GM21515 (cell line): Measurements from ENCODE around the gene TBX10.
A peak's percentile ranks its signal among the peaks of the same experiment; 100 is the strongest.
"Not testable (repeated sequence)": the region's sequence is repeated elsewhere in the genome, so short reads cannot be mapped to it uniquely, and the experiment has no call there.

Source experiments
- ATAC-seq: cut with Tn5 transposase; IDR thresholded peaks from one replicate; pipeline ENCODE4 v1.9.1; 2021; ENCODE audit not compliant: unreplicated experiment

The TBX10 gene

DNA sequence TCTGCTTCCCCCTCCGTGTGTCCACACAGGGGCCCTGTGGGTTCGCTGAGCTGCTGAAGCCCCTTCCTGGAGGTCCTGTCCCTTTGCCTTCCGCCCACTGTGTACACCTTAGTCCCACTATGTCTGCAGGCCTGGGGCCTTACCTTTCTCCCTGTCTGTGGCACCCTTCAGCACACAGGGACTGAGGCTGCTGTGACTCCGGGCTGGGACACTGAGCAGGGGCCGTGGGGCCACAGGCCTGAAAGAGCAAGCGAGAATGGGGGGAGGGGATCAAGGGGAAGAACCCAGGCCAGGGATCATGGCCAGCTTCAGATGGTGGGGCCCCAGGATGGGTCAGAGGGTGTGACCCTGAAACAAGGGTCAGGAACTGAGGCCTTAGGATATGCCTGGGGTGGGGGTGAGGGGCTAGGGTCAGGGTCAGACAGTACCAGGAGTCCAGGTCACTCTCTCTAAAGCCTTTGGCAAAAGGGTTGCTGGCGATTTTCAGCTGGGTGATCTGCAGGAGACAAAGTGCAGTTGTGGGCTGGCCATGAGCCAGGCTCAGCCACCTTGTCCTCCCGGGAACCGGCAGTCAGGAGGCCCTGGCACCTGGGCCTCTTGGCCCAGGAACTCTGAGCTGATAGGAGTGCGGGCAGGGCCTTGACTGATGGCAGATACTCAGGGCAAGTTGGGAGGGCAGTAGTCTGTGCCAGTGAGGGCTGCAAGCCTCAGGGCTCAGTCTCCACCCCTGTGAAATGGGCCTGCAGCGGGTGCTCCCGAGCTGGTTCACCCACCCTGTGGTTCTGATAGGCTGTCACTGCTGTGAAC lies 7.2 kb downstream of the TBX10 start:
- no peak for ATAC-seq

DNA sequence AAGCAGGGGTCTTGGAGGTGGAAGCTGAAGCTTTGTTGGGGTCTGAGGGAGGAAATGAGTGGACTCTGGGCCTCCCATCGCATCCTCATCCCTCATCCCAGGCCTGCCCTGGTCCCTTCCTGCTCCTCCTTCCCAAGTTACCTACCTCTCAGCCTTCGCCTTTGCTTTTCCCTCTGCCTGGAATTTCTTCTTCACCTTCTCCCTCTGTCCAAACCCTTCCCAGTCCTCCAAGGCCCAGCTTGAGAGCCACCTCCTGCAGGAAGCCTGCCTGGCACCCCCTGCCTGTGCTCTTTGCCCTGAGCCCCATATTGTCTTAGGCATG lies 7.7 kb downstream of the TBX10 start:
- no peak for ATAC-seq

DNA sequence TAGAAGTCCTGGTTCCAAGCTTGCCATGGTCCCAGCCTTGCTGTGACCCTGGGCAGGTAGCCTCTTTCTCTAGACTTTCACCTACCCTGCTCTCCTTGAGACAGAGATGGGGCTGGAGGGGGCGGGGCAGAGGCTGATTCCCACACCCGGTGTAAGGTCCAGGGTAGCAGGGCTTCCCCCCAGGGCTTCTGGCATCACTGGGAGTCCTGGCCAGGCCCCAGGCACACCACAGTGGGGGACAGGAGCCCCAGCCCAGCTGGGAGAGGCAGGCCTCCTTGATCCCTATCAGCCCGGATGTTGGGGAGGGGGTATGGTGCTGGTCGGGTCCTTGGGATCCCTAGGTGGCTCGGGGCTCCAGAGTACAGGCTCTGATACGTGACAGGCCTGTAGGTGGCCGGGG lies 8.2 kb downstream of the TBX10 start:
- no peak for ATAC-seq

DNA sequence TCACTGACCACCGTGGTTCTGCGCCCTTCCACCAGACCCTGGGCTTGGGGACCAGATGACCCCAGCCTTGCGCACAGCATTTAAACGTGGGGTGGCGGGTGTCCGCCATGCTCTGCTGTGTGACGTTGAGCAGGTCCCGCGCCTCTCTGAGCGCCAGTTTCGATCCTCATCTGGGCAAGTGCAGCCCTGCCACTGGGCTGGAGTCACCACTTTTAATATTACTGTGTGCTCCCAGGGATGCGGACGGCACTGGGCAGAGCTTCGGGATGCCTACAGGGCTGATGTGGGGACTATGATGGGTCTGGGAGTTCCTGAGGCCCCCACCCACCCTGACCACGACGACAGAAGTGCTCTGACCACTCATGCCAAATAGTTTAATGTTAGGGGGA lies 8.6 kb downstream of the TBX10 start:
- ATAC-seq = no peak

DNA sequence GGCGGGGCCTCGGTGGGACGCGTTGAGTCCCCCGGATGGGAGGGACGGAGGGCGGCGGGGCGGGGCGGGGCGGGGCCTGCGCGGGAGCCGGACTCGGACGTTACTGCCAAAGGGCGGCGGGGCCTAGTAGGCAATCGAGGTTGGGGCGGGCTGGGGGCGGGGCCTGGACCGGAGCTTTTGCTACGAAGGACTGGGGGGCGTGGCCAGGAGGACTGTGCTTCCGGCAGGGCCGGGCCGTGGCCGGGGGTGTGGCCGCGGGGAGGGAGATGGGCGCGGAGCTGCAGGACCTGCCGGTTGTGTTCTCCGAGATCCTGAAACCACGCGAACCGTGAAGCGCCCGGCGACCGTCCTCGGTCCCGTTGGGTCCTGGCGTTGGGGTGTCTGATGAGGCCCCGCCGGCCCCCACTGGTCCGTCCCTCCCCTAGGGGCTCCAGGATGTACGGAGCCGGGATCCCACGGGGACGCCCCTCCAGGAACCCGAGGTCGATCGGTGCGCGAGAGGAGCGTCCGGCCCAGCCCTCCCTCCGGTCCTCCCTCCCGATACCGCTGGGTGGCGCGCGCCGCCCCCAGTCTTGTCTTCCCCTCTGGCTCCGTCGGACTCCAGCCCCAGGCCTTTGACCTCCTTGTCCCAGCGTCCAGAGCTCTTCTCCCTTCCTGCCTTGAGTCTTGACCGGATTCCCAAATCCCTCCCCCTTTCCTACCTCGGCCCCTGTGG lies 9.2 kb downstream of the TBX10 start:
- ATAC-seq = peak; percentile 60

DNA sequence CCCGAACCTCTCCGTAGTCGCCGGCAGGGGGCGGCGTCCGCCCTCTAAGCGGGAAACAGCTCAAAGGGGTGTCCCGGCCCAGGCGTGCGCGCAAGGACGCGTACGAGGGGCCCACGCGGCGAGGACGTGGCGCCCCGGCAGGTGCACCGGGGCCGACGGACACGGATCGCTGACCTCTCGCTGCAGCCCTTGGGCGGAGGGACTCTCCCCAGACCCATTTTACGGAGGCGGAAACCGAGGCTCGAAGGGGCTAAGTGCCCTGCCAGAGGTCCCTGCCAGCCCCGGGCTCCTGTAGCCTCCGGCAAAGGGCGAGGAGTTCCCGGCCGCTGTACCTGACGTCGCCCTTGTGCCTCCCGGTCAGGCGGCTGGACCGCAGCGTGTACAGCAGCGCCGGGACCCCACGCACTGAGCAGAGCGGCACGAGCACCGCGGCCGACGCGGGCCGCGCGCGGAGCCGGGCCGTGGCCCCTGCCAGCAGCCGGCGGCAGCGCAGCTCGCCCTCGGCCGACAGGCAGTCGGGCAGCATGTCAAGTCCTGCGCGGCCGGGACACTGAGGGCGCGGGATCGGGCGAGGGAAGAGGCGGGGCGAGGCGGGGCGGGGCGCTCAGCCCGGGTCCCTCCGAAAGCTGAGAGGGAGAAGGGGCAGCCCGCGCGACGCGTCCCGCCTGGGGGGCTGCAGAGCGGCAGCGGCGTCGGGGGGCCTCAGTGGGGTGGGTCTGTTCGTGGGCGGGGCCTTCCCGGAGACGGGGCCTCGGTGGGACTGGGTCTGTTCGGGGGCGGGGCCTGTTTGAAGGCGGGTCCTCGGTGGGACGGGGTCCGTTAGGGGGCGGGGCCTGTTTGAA lies 10.0 kb downstream of the TBX10 start, which contains the start of gene NUDT8:
NUDT8 (minus strand) TSS at position 552 of the 842 bp plus-strand sequence; CDS start at position 526, 26 bp downstream.
- peak; percentile 36 for ATAC-seq

DNA sequence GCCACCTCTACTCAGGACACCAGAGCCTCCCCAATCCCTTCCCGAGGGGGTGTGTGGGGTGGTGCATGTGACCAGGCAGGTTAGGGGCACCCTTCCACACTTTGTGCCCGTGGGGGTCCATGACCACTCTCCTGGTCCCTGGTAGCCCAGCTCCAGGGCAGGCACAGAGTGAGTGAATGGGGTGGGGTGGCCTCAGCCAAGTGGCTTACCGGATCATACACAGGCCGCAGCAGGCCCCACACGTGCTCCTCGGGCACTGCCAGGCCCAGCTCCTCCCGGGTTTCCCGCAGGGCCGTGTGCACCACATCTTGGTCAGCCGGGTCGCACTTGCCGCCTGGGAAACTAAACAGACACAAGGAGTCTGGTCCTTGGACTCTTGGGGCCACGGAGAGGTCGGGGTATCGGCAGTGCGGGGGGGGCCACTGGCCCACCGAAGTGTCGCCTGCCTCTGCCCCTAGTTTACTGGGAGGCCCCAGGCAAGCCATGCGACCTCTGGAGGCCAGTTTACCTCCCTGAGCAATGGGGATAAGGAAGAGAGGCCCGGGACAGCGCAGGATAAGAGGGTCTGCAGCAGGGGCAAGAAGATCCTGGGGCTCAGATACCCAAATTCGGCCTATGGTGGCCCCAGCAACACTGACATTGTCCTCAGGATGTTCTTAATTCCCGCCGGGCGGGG lies 10.7 kb downstream of the TBX10 start:
- no peak for ATAC-seq

DNA sequence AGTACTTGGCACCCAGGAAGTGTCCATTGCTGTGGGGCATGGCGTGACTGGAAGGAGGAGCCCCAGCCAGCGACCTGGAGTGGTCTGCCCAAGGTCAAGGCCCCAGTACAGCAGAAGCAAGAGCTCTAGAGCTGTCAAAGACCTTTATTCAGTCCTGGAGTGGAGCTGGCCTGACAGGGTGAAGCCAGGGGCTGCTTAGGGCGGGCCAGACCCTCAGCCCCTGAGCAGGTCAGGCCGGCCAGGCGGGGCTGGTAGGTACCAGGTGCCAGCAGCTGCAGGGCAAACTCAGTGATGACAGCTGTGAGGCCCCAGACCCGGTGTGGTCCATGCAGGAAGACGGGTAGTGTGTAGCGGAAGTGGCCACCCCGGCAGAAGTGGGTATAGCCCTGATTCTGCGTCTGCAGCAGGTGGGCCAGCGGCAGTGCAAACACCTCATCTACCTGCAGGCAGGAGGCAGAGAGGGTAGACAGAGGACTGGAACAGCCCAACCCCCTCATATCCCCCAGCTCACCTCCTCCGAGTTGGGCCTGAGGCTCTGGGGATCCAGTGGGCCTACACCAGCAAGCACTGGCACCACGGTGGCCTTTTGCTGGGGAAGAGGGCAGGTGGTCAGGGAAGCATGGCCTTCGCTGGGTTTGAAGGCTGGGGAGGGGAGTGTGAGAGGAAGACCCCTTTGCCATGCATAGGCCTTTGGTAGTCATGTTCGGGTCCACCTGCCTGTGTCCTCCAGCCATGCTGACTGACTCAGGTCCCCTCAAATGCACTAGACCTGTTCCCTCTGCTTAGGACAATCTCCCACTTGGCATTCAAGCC lies 11.5 kb downstream of the TBX10 start:
- no peak for ATAC-seq

DNA sequence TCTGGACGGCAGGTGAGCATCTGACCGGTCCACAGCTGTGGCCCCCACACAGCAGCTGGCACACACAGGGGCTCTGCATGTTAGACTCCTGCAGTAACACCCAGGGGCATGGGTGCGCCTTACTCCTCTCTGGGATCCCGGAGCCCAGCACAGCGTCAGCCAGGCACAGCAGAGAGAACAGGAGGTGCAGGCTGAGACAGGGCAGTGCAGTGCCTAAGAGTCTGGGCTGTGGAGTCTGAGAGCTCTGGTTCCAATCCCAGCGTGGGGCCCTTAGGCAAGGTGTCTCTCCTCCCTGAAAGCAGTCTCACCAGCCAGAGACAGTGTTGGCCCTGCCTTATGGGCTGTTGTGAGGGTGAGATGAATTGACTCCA lies 12.1 kb downstream of the TBX10 start:
- ATAC-seq = no peak

DNA sequence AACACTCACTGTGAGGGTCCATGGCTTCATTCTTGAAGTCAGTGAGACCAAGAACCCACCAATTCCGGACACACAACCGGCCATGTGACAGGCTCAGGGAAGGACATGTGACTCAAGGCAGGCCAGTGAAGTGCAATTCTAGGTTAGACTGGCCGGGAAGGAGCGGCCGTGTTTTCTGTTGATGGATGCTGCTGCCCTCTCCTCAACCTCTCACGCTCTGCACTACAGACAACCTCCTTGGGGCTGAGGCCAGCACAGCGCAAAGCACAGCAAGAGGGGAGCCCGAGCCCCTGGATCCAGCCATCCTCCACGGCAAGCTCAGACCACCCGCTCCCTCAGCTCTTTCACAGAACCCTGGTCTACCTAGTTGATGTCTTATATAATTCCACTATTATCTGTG lies 12.6 kb downstream of the TBX10 start:
- no peak for ATAC-seq

DNA sequence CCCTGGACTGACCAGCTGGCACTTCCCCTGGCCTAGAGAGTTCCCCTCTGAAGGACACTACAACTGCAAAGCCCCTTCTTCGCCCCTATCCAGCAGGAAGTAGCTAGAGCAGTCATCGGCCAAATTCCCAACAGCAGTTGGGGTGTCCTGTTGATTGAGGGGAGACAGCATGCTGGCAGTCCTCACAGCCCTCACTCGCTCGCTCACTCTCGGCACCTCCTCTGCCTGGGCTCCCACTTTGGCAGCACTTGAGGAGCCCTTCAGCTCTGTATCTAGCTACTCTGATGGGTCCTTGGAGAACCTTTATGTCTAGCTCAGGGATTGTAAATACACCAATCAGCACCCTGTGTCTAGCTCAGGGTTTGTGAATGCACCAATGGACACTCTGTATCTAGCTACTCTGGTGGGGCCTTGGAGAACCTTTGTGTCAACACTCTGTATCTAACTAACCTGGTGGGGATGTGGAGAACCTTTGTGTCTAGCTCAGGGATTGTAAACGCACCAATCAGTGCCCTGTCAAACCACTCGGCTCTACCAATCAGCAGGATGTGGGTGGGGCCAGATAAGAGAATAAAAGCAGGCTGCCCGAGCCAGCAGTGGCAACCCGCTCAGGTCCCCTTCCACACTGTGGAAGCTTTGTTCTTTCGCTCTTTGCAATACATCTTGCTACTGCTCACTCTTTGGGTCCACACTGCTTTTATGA lies 13.3 kb downstream of the TBX10 start:
- ATAC-seq = not testable (repeated sequence)

DNA sequence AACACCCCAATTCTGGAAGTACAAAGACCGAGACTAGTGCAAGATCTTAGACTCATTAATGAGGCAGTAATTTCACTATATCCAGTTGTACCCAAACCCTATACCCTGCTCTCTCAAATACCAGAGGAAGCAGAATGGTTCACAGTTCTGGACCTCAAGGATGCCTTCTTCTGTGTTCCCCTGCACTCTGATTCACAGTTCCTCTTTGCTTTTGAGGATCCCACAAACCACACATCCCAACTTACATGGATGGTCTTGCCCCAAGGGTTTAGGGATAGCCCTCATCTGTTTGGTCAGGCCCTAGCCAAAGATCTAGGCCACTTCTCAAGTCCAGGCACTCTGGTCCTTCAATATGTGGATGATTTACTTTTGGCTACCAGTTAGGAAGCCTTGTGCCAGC lies 15.8 kb downstream of the TBX10 start:
- not testable (repeated sequence) for ATAC-seq

DNA sequence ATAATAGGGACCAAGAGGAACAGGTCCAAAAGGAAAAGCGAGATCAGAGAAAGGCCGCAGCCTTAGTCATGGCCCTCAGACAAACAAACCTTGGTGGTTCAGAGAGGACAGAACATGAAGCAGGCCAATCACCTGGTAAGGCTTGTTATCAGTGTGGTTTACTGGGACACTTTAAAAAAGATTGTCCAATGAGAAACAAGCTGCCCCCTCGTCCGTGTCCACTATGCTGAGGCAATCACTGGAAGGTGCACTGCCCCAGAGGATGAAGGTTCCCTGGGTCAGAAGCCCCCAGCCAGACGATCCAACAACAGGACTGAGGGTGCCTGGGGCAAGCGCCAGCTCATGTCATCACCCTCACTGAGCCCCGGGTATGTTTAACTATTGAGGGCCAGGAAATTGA lies 16.7 kb downstream of the TBX10 start:
- not testable (repeated sequence) for ATAC-seq

DNA sequence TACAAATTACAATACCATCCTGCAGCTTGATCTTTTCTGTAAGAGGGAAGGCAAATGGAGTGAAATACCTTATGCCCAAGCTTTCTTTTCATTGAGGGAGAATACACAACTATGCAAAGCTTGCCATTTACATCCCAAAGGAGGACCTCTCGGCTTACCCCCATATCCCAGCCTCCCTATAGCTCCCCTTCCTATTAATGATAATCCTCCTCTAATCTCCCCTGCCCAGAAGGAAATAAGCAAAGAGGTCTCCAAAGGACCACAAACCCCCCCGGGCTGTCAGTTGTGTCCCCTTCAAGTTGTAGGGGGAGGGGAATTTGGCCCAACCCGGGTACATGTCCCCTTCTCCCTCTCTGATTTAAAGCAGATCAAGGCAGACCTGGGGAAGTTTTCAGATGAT lies 17.6 kb downstream of the TBX10 start:
- not testable (repeated sequence) for ATAC-seq

DNA sequence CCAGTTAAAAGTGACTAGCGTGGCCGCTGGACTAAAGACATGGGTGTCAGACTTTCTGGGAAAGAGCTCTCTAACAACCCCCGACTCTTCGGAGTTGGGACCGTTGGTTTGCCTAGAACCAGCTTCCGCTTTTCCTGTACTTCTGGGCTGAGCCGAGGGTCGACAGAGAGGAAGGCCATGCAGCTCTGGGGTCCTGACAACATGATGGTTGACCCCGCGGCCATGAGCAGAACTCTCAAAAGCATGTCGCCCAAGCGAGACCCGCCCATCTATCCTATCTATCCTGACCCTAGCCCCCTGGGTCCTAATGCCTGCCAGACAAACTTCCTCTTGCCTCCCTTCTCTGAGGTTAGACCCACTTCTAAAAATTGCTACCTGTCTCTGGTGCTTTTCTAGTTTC lies 18.9 kb downstream of the TBX10 start:
- not testable (repeated sequence) for ATAC-seq

DNA sequence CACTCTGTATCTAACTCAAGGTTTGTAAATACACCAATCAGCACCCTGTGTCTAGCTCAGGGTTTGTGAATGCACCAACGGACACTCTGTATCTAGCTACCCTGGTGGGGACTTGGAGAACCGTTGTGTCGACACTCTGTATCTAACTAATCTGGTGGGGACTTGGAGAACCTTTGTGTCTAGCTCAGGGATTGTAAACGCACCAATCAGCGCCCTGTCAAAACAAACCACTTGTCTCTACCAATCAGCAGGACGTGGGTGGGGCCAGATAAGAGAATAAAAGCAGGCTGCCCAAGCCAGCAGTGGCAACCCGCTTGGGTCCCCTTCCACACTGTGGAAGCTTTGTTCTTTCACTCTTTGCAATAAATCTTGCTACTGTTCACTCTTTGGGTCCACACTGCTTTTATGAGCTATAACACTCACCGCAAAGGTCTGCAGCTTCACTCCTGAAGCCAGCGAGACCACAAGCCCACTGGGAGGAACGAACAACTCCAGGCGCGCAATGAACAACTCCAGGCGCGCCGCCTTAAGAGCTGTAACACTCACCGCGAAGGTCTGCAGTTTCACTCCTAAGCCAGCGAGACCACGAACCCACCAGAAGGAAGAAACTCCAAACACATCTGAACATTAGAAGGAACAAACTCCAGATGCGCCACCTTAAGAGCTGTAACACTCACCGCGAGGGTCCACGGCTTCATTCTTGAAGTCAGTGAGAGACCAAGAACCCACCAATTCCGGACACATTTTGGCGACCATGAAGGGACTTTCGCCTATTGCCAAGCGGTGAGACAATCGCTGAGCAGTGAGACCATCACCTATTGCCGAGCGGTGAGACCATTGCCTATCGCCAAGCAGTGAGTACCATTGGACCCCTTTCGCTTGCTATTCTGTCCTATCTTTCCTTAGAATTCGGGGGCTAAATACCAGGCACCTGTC lies 19.6 kb downstream of the TBX10 start:
- ATAC-seq = not testable (repeated sequence)

DNA sequence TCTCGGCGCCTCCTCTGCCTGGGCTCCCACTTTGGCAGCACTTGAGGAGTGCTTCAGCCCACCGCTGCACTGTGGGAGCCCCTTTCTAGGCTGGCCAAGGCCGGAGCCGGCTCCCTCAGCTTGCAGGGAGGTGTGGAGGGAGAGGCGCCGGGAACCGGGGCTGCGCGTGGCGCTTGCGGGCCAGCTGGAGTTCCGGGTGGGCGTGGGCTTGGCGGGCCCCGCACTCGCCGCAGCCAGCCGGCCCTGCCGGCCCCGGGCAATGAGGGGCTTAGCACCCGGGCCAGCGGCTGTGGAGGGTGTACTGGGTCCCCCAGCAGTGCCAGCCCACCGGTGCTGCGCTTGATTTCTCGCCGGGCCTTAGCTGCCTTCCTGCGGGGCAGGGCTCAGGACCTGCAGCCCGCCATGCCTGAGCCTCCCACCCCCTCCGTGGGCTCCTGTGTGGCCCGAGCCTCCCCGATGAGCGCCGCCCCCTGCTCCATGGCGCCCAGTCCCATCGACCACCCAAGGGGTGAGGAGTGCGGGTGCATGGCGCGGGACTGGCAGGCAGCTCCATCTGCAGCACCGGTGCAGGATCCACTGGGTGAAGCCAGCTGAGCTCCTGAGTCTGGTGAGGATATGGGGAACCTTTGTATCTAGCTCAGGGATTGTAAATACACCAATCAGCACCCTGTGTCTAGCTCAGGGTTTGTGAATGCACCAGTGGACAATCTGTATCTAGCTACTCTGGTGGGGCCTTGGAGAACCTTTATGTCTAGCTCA lies 20.5 kb downstream of the TBX10 start:
- not testable (repeated sequence) for ATAC-seq
